Activated B cell treated with CpG ODN at 0.5 μM for 24 hours (primary cell): Measurements from ENCODE around the gene MTMR3. TPM values are rescaled to one million over a fixed set of nuclear protein-coding genes. Genes with fewer than 3 reads are reported as not detected.
A peak's percentile ranks its signal among the peaks of the same experiment; 100 is the strongest.

Source experiments
- ATAC-seq: fragments of 200-7000 bp; cut with Tn5 transposase; one replicate; pipeline ENCODE4 v1.10.0; 2021; ENCODE audit warnings: low read depth, mild to moderate bottlenecking, moderate library complexity
- CTCF ChIA-PET: fragments of 350-600 bp; sonication (Branson Sonifier 250); formaldehyde crosslinking; loops from one replicate; lab custom pipeline; 2021; ENCODE audit warnings: antibody characterized with exemption; lab: Charles Lee
- POLR2A ChIA-PET: fragments of 350-600 bp; sonication (Branson Sonifier 250); formaldehyde crosslinking; loops from one replicate; lab custom pipeline; 2021; ENCODE audit warnings: antibody characterized with exemption; lab: Charles Lee
- DNase-seq: peaks from one replicate; pipeline ENCODE4 v3.0.0; 2022
- H3K27ac Mint-ChIP-seq: one replicate; pipeline ENCODE4 v1.8.0; 2020; ENCODE audit warnings: mixed read lengths
- H3K27me3 Mint-ChIP-seq: one replicate; pipeline ENCODE4 v1.8.0; 2021; ENCODE audit warnings: mixed read lengths
- H3K36me3 Mint-ChIP-seq: one replicate; pipeline ENCODE4 v1.8.0; 2021; ENCODE audit warnings: low read depth, mixed read lengths
- H3K4me1 Mint-ChIP-seq: one replicate; pipeline ENCODE4 v1.8.0; 2021; ENCODE audit warnings: mixed read lengths
- H3K4me3 Mint-ChIP-seq: one replicate; pipeline ENCODE4 v1.8.0; 2020; ENCODE audit warnings: mild to moderate bottlenecking, mixed read lengths
- H3K9me3 Mint-ChIP-seq: one replicate; pipeline ENCODE4 v1.8.0; 2020; ENCODE audit warnings: mixed read lengths
- CTCF ChIP-seq: fragments of 200-600 bp; IDR thresholded peaks from one replicate; pipeline ENCODE4 v1.8.0; 2022; ENCODE audit warnings: antibody characterized with exemption, mild to moderate bottlenecking
- intact Hi-C: fragments of 100-400 bp; cut with micrococcal nuclease; formaldehyde crosslinking; loops from one replicate; pipeline ENCODE4 v1.15.1; 2024
- total RNA-seq: library from RNA; stranded (reverse); gene quantifications from 2 replicates; pipeline ENCODE4 v1.2.3, GENCODE V29; 2022

Gene MTMR3
- total RNA-seq, 1 donor from 2014 or later: 36.6 TPM

- no peak overlapping the region for H3K27ac Mint-ChIP-seq
- POLR2A ChIA-PET: no interaction called here
- H3K36me3 Mint-ChIP-seq: peaks cover 57% of the 10 kb centered on the region
Measured at GRCh38 chr22:29977107-29977506, 94.1 kb downstream of the MTMR3 start.

GRCh38 chr22:29979777-29980321 lies 96.9 kb downstream of the MTMR3 start:
- CTCF ChIA-PET: no interaction called here
- no peaks in the 10 kb centered on the region for H3K9me3 Mint-ChIP-seq
- no peaks in the 10 kb centered on the region for H3K4me1 Mint-ChIP-seq
- intact Hi-C loops: no loop called here
- POLR2A ChIA-PET: no interaction called here
- DNase-seq: no peak
- H3K27ac Mint-ChIP-seq: no peak overlapping the region
- peaks cover 55% of the 10 kb centered on the region for H3K36me3 Mint-ChIP-seq
- H3K27me3 Mint-ChIP-seq: no peaks in the 10 kb centered on the region
- no peak overlapping the region for H3K4me3 Mint-ChIP-seq
- TF ChIP-seq CTCF: no peak
- ATAC-seq: peak; percentile 45

More at GRCh38 chr22:29977107-29977506, 94.1 kb downstream of the MTMR3 start:
- Mint-ChIP-seq H3K9me3 (no peaks in the 10 kb centered on the region), H3K27me3 (no peaks in the 10 kb centered on the region), H3K4me1 (no peaks in the 10 kb centered on the region), H3K4me3 (no peak overlapping the region)
- TF ChIP-seq CTCF: no peak
- intact Hi-C loops: no loop called here
- CTCF ChIA-PET: no interaction called here
- DNase-seq (no peak), ATAC-seq (no peak)

GRCh38 chr22:29983296-29983917 lies 100.4 kb downstream of the MTMR3 start:
- ChIA-PET POLR2A (no interaction called here), CTCF (no interaction called here)
- DNase-seq (no peak), ATAC-seq (no peak)
- Mint-ChIP-seq H3K4me1 (no peaks in the 10 kb centered on the region), H3K27me3 (no peaks in the 10 kb centered on the region), H3K27ac (no peak overlapping the region), H3K4me3 (no peak overlapping the region), H3K9me3 (no peaks in the 10 kb centered on the region), H3K36me3 (peaks cover 67% of the 10 kb centered on the region)
- TF ChIP-seq CTCF: no peak
- intact Hi-C loops: no loop called here

- POLR2A ChIA-PET: no interaction called here
- no peak for DNase-seq
- H3K9me3 Mint-ChIP-seq: no peaks in the 10 kb centered on the region
- H3K27ac Mint-ChIP-seq: no peak overlapping the region
- no peaks in the 10 kb centered on the region for H3K27me3 Mint-ChIP-seq
- no peaks in the 10 kb centered on the region for H3K4me1 Mint-ChIP-seq
- intact Hi-C loops: no loop called here
- no peak overlapping the region for H3K4me3 Mint-ChIP-seq
- ATAC-seq: no peak
- CTCF ChIA-PET: interaction anchor here (1.1 kb wide), 1 partner anchor 20 kb away, joined by 4 read pairs; no protein-coding TSS in a partner anchor
- H3K36me3 Mint-ChIP-seq: peaks cover 62% of the 10 kb centered on the region
- no peak for TF ChIP-seq CTCF
Measured at GRCh38 chr22:29985912-29986311, 102.9 kb downstream of the MTMR3 start.

- ChIA-PET POLR2A (no interaction called here), CTCF (interaction anchor here (1.0 kb wide), 1 partner anchor 18 kb away, joined by 3 read pairs; no protein-coding TSS in a partner anchor)
- Mint-ChIP-seq H3K36me3 (peaks cover 66% of the 10 kb centered on the region), H3K27ac (no peak overlapping the region), H3K4me3 (no peak overlapping the region), H3K9me3 (no peaks in the 10 kb centered on the region), H3K27me3 (no peaks in the 10 kb centered on the region), H3K4me1 (no peaks in the 10 kb centered on the region)
- ATAC-seq: no peak
- DNase-seq: no peak
- no peak for TF ChIP-seq CTCF
- intact Hi-C loops: no loop called here
Measured at GRCh38 chr22:29987137-29987536, 104.2 kb downstream of the MTMR3 start.
